Fibroblast of mammary gland (primary cell): ENCODE data around the gene NCK1.

Source experiments
- DNase-seq: peaks from one replicate; pipeline ENCODE4 v3.0.0-alpha.2; 2010; ENCODE audit warnings: low read depth
- H3K4me3 ChIP-seq: 2 replicates; pipeline ENCODE4 v1.5.1; 2011; ENCODE audit warnings: low read depth, mild to moderate bottlenecking, low read length, moderate library complexity; ENCODE audit not compliant: control insufficient read depth
- CTCF ChIP-seq: conservative IDR thresholded peaks from 2 replicates; pipeline ENCODE4 v1.5.1; 2011; ENCODE audit warnings: low read depth, low read length, inconsistent platforms; ENCODE audit not compliant: control insufficient read depth, insufficient read depth

Gene NCK1

GRCh38 chr3:136990826-136991225 lies 128.8 kb downstream of the NCK1 start:
- no peak overlapping the region for H3K4me3 ChIP-seq

GRCh38 chr3:136992115-136992514 lies 130.1 kb downstream of the NCK1 start:
- no peak overlapping the region for H3K4me3 ChIP-seq
- DNase-seq: no peak
- no peak for TF ChIP-seq CTCF

More at GRCh38 chr3:136990826-136991225, 128.8 kb downstream of the NCK1 start:
- no peak for TF ChIP-seq CTCF
- DNase-seq: no peak

GRCh38 chr3:136994772-136995516 lies 132.9 kb downstream of the NCK1 start:
- TF ChIP-seq CTCF: no peak
- H3K4me3 ChIP-seq: no peak overlapping the region
- peak; percentile 89 for DNase-seq

GRCh38 chr3:136995652-136996051 lies 133.6 kb downstream of the NCK1 start:
- no peak overlapping the region for H3K4me3 ChIP-seq
- DNase-seq: no peak
- no peak for TF ChIP-seq CTCF
